Measurements from ENCODE around the gene DUSP15. TPM values are rescaled to one million over a fixed set of nuclear protein-coding genes. Genes with fewer than 3 reads are reported as not detected.

The DUSP15 gene
- total RNA-seq, 1 experiment from 2014 or later: not detected

DNA sequence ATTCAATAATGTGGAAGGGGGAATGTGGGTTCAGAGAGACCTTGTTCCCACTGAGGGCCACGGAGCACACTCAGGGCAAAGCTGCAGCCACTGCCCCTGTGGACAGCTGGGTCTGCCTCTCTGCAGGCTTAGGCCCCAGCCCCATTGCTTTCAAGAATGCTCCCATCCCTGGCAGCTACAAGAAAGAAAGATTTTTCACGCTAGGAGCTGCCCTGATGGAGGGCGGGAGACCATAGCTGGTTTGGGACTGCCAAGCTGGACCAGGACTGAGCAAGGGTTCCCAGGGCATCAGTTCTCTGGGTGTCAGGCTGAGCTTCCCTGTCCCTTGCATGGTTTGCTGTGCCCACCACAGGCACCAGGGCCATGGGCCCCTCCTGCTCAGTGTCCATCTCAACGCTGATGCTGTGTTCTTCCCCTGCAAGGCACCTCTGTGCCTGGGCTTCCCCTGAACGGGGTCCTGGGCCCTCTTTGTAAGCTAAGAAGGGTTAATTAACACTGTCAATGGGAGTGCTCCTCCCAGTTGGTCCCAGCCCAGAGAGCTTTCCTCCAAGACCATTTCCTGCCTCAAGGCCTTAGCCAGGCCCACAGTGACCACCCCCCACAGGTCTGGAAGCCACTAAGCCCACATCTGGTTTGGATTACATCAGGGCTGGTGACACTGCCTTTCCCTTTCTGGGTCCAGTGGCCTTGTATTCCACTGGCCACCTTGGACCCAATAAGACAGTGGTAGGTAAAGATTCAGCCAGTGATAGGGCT is 33.3 kb downstream of the DUSP15 start:
- Histone ChIP-seq H2AFZ (ENCODE audit: low read depth, low read length, poor library complexity, severe bottlenecking) (no peak overlapping the region), H3K27ac (ENCODE audit: low read depth, low read length) (no peak overlapping the region), H3K27me3 (ENCODE audit: insufficient read depth, low read length) (no peaks in the 10 kb centered on the region), H3K9ac (ENCODE audit: low read length) (no peak overlapping the region), H3K4me1 (ENCODE audit: control insufficient read depth in 1 of 2, insufficient read depth in 2 of 2, low read length in 2 of 2) (peaks cover 24 to 54% of the 10 kb centered on the region in 2 experiments), H3K4me3 (replicated peaks in 1 of 2; ENCODE audit: low read depth in 1 of 2, low read length in 2 of 2) (no peak overlapping the region), H3K9me2 (ENCODE audit: insufficient read depth) (no peaks in the 10 kb centered on the region), H3K79me2 (ENCODE audit: insufficient read depth, low read length) (no peaks in the 10 kb centered on the region), H3K4me2 (ENCODE audit: low read length) (peak overlapping the region; percentile 58), H3K9me3 (ENCODE audit: control insufficient read depth in 1 of 2, insufficient read depth in 1 of 2, low read depth in 1 of 2, low read length in 2 of 2) (no peaks in the 10 kb centered on the region), H3K36me3 (ENCODE audit: control insufficient read depth in 1 of 2, insufficient read depth in 2 of 2, low read length in 2 of 2) (no peaks in the 10 kb centered on the region), H4K20me1 (ENCODE audit: insufficient read depth) (no peaks in the 10 kb centered on the region)
- RAD21 ChIA-PET (ENCODE audit: low non-redundant PET in 1 of 2, low total read pairs in 2 of 2, uncharacterized antibody in 2 of 2, unreplicated experiment in 2 of 2): interaction anchor here in 1 of 2 experiments (1.0 kb wide), 1 partner anchor 13 kb away, joined by 3 read pairs; no protein-coding TSS in a partner anchor
- POLR2A ChIA-PET: no interaction called here
- no peak for ATAC-seq
- CTCF ChIA-PET: interaction anchor here (1.4 to 3.4 kb wide), 5 partner anchors 8 to 23 kb away, joined by 3 to 20 read pairs (median 10); partner anchors contain the start of gene FOXS1
- intact Hi-C loops (cut with micrococcal nuclease): no loop called here
- TF ChIP-seq YY1 (IDR thresholded peaks at IDR 0.05; ENCODE audit: extremely low read depth, insufficient replicate concordance, low read depth, low read length) (no peak), EZH2phosphoT487 (IDR thresholded peaks at IDR 0.05; ENCODE audit: borderline replicate concordance) (no peak), CBX3 (IDR thresholded peaks at IDR 0.05; ENCODE audit: low read depth) (no peak), ZNF274 (IDR thresholded peaks at IDR 0.05; ENCODE audit: low read depth, low read length) (no peak), POLR2A (IDR thresholded peaks at IDR 0.05; ENCODE audit: borderline replicate concordance, extremely low read depth, insufficient read depth, insufficient read length) (no peak), ZFX (IDR thresholded peaks at IDR 0.05) (no peak), TCF7L2 (IDR thresholded peaks at IDR 0.05; ENCODE audit: borderline replicate concordance, extremely low read depth, insufficient read depth, insufficient read length) (no peak), FOSL1 (IDR thresholded peaks at IDR 0.05; ENCODE audit: low read depth) (no peak), SP1 (IDR thresholded peaks at IDR 0.05; ENCODE audit: low read depth) (no peak), EZH2 (IDR thresholded peaks at IDR 0.05) (no peak)
- TF ChIP-seq, protein P1, sequence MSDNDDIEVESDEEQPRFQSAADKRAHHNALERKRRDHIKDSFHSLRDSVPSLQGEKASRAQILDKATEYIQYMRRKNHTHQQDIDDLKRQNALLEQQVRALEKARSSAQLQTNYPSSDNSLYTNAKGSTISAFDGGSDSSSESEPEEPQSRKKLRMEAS (IDR thresholded peaks at IDR 0.05): no peak
- DNase-seq (ENCODE audit: low read depth, low spot score): no peak
- no TSS peak for BruUV-seq (replicated peaks)
